ENCODE measurements around the gene HS1BP3. TPM values are rescaled to one million over a fixed set of nuclear protein-coding genes. Genes with fewer than 3 reads are reported as not detected.

HS1BP3 gene
- polyA plus RNA-seq, 1 experiment: 14.2 TPM

GRCh38 chr2:20633794-20634506 is 16.9 kb downstream of the HS1BP3 start:
- Histone ChIP-seq H3K4me3 (ENCODE audit: low read depth, low read length) (no peak overlapping the region), H3K9me3 (ENCODE audit: control insufficient read depth, insufficient read depth, low read length) (no peaks in the 10 kb centered on the region; the same call in 1 of the 2 replicates), H3K27ac (ENCODE audit: low read depth, low read length) (no peak overlapping the region), H3K27me3 (ENCODE audit: control insufficient read depth, insufficient read depth, low read length) (no peaks in the 10 kb centered on the region)
- POLR2A ChIA-PET: interaction anchor here (0.6 to 3.0 kb wide), 5 partner anchors 15 to 255 kb away, joined by 3 to 47 read pairs (median 4); partner anchors contain the start of gene RHOB
- DNase-seq (ENCODE audit: low read depth, low spot score): no peak
- TF ChIP-seq, protein P1, sequence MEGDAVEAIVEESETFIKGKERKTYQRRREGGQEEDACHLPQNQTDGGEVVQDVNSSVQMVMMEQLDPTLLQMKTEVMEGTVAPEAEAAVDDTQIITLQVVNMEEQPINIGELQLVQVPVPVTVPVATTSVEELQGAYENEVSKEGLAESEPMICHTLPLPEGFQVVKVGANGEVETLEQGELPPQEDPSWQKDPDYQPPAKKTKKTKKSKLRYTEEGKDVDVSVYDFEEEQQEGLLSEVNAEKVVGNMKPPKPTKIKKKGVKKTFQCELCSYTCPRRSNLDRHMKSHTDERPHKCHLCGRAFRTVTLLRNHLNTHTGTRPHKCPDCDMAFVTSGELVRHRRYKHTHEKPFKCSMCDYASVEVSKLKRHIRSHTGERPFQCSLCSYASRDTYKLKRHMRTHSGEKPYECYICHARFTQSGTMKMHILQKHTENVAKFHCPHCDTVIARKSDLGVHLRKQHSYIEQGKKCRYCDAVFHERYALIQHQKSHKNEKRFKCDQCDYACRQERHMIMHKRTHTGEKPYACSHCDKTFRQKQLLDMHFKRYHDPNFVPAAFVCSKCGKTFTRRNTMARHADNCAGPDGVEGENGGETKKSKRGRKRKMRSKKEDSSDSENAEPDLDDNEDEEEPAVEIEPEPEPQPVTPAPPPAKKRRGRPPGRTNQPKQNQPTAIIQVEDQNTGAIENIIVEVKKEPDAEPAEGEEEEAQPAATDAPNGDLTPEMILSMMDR (IDR thresholded peaks at IDR 0.05; ENCODE audit: low read depth, low read length): no peak
- CTCF ChIA-PET: interaction anchor here (0.9 to 4.2 kb wide), 19 partner anchors 9 to 308 kb away, joined by 3 to 83 read pairs (median 6); partner anchors contain the start of gene RHOB

DNA sequence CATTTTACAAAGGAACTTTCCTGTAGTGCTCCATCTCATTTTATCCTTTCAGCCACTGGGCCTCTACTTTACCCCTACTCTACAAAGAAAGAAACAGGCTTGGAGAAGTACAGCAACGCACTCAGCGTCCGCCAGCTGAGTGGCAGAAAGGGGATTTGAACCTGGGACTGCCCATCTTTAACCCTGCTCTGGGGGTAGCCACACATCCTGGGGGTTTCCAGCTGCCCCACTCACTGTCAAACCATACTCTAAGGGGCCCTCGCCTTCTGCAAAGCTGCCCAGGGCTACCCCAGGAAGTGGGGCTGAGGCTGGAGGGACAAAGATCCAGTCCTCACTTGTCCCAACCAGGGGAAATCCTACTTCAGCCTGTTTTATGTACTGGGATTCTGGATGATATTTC is 17.9 kb downstream of the HS1BP3 start:
- DNase-seq (ENCODE audit: low read depth, low spot score): no peak
- POLR2A ChIA-PET: no interaction called here

DNA sequence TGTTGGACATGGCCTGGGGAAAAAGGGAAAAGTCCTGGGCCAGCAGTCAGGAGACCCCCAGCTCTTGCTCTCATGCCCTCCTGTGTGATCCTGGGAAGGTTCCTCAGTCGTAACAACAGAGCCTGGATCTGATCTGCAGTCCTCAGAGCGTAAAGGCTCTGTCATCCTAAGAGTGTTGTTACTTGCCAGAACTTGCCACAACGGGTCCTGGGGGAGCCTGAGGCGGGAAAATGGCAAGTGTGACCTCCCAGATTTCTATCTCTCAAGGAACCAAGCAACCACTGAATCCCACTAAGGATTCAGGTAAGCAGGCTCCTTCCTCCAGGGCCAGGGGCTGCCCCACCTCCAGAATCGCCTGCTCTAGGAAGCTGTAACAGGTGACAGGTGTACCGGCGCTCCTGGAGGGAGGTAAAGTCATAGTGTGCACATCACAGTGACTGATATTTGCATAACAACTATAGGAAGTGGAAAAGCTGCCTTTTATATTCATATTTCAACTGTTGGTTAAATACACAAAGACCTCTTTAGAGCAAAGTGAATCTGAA is 18.4 kb downstream of the HS1BP3 start:
- Histone ChIP-seq H3K4me3 (ENCODE audit: low read depth, low read length) (no peak overlapping the region), H3K27ac (ENCODE audit: low read depth, low read length) (no peak overlapping the region), H3K27me3 (ENCODE audit: control insufficient read depth, insufficient read depth, low read length) (no peaks in the 10 kb centered on the region), H3K9me3 (ENCODE audit: control insufficient read depth, insufficient read depth, low read length) (no peaks in the 10 kb centered on the region; the same call in 1 of the 2 replicates)
- no peak for DNase-seq (ENCODE audit: low read depth, low spot score)
- CTCF ChIA-PET: interaction anchor here (1.4 to 2.3 kb wide), 3 partner anchors 10 to 188 kb away, joined by 4 to 8 read pairs (median 8); no protein-coding TSS in a partner anchor
- POLR2A ChIA-PET: no interaction called here
- TF ChIP-seq, protein P1 (IDR thresholded peaks at IDR 0.05; ENCODE audit: low read depth, low read length): no peak

More for the DNA sequence above, 17.9 kb downstream of the HS1BP3 start:
- H3K27ac ChIP-seq (ENCODE audit: low read depth, low read length): no peak overlapping the region
- CTCF ChIA-PET: interaction anchor here (2.2 to 4.2 kb wide), 5 partner anchors 10 to 221 kb away, joined by 6 to 83 read pairs (median 22); partner anchors contain the start of gene RHOB
- TF ChIP-seq, protein P1 (IDR thresholded peaks at IDR 0.05; ENCODE audit: low read depth, low read length): no peak
- H3K9me3 ChIP-seq (ENCODE audit: control insufficient read depth, insufficient read depth, low read length): no peaks in the 10 kb centered on the region; the same call in 1 of the 2 replicates
- no peaks in the 10 kb centered on the region for H3K27me3 ChIP-seq (ENCODE audit: control insufficient read depth, insufficient read depth, low read length)
- H3K4me3 ChIP-seq (ENCODE audit: low read depth, low read length): no peak overlapping the region

DNA sequence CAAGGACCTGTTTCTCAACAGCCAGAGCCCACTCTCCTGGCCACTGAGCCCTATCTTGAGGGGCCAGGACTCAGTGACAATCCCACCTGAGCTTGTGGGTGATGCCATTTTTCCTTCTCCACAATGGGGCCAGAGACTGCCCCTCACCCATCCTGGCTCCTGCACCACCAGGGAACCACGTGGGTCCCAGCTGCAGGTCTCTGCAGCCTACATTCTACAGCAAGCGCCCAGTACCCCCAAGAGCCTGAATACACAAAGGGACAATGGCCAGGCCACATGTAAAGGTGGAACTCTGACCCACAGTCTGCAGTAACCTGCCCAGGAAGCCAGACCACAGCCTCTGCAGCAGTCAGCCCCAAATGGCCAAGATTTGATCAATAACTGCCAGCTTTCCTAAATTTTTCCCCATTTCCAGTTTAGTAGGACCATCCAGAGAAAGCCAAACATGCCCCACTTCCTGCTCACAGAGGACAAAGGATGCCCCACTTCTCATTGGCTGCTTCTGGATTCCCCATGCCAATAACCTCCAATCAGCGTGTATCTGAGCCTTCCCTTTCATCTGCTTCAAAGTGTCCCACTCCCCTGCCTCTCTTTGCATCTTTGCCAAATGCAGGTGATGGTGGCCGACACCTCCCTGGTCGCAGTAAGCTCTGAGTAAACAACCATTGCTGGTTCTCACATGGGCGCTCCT is 19.1 kb downstream of the HS1BP3 start:
- ChIA-PET POLR2A (interaction anchor here (1.4 kb wide), 1 partner anchor 185 kb away, joined by 4 read pairs; the partner anchor contains the start of gene RHOB), CTCF (interaction anchor here (1.4 to 2.3 kb wide), 3 partner anchors 11 to 187 kb away, joined by 4 to 8 read pairs (median 8); no protein-coding TSS in a partner anchor)
- TF ChIP-seq, protein P1 (IDR thresholded peaks at IDR 0.05; ENCODE audit: low read depth, low read length): no peak
- DNase-seq (ENCODE audit: low read depth, low spot score): no peak
- Histone ChIP-seq H3K4me3 (ENCODE audit: low read depth, low read length) (no peak overlapping the region), H3K27me3 (ENCODE audit: control insufficient read depth, insufficient read depth, low read length) (no peaks in the 10 kb centered on the region), H3K27ac (ENCODE audit: low read depth, low read length) (no peak overlapping the region), H3K9me3 (ENCODE audit: control insufficient read depth, insufficient read depth, low read length) (no peaks in the 10 kb centered on the region; the same call in 1 of the 2 replicates)
